GM18499 (cell line): Measurements from ENCODE around the gene ALDH6A1.

Source experiments
- ATAC-seq: cut with Tn5 transposase; IDR thresholded peaks from one replicate; pipeline ENCODE4 v1.9.1; 2021; ENCODE audit warnings: moderate number of reproducible peaks; ENCODE audit not compliant: insufficient read depth, unreplicated experiment

ALDH6A1 gene

GRCh38 chr14:74062809-74063150, 21.5 kb downstream of the ALDH6A1 start:
- no peak for ATAC-seq

- no peak for ATAC-seq
Observed at GRCh38 chr14:74049876-74050495, 34.3 kb downstream of the ALDH6A1 start.

- ATAC-seq = no peak
Observed at GRCh38 chr14:74048281-74048680, 36.0 kb downstream of the ALDH6A1 start.

- ATAC-seq = no peak
Observed at GRCh38 chr14:74045522-74045921, 38.7 kb downstream of the ALDH6A1 start.

- no peak for ATAC-seq
Observed at GRCh38 chr14:74042296-74042695, 42.0 kb downstream of the ALDH6A1 start.

- no peak for ATAC-seq
Observed at GRCh38 chr14:74038020-74038859, 46.0 kb downstream of the ALDH6A1 start.

- no peak for ATAC-seq
Observed at GRCh38 chr14:74035556-74035955, 48.7 kb downstream of the ALDH6A1 start.

GRCh38 chr14:74034572-74034971, 49.7 kb downstream of the ALDH6A1 start:
- ATAC-seq = no peak

GRCh38 chr14:74029136-74029535, 55.1 kb downstream of the ALDH6A1 start:
- ATAC-seq = no peak

GRCh38 chr14:74022346-74022745, 61.9 kb downstream of the ALDH6A1 start:
- ATAC-seq = no peak

- ATAC-seq = no peak
Observed at GRCh38 chr14:74019408-74020137, 64.7 kb downstream of the ALDH6A1 start.

GRCh38 chr14:74018586-74019407, 65.5 kb downstream of the ALDH6A1 start, which contains the start of the genes BBOF1 and ENTPD5:
TSS of gene BBOF1 (plus strand) at chr14:74019349. CDS start at chr14:74019479, 130 bp downstream.
TSS of gene ENTPD5 (minus strand) at chr14:74019288. CDS start at chr14:73988102, 31,186 bp downstream.
- no peak for ATAC-seq

GRCh38 chr14:74018174-74018585, 66.1 kb downstream of the ALDH6A1 start:
- ATAC-seq = no peak

GRCh38 chr14:74015963-74016362, 68.3 kb downstream of the ALDH6A1 start:
- ATAC-seq = no peak

GRCh38 chr14:74015176-74015575, 69.1 kb downstream of the ALDH6A1 start:
- no peak for ATAC-seq

- no peak for ATAC-seq
Observed at GRCh38 chr14:74014299-74014698, 70.0 kb downstream of the ALDH6A1 start.

- no peak for ATAC-seq
Observed at GRCh38 chr14:74008843-74009499, 75.3 kb downstream of the ALDH6A1 start.
